GM18870 (cell line): ENCODE results near the gene PPFIBP2.

Source experiments
- ATAC-seq: cut with Tn5 transposase; IDR thresholded peaks from one replicate; pipeline ENCODE4 v1.9.1; 2021; ENCODE audit warnings: moderate library complexity; ENCODE audit not compliant: unreplicated experiment

PPFIBP2 gene

GRCh38 chr11:7621090-7621489 is 107.3 kb downstream of the PPFIBP2 start:
- no peak for ATAC-seq

- no peak for ATAC-seq
Observed at GRCh38 chr11:7621554-7621953, 107.8 kb downstream of the PPFIBP2 start.

- ATAC-seq: no peak
Observed at GRCh38 chr11:7622721-7623120, 108.9 kb downstream of the PPFIBP2 start.

DNA sequence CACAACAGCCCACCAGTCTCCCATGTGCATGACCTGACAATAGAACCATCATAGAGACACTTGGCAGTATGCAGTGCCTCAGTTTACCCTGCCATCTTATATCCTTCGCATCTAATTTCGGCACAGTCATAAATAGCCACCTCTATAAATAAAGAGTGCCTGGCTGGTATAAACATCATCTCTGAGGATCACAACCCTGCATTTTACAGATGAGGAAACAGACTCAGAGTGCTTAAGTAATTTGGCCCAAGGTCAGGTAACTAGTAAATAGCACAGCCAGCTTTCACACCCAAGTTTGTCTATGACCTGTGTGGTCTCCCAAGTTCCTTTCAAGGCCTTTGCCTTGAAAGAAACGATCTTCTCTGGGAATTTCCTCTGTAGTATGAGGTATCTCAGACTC is 114.9 kb downstream of the PPFIBP2 start:
- no peak for ATAC-seq

DNA sequence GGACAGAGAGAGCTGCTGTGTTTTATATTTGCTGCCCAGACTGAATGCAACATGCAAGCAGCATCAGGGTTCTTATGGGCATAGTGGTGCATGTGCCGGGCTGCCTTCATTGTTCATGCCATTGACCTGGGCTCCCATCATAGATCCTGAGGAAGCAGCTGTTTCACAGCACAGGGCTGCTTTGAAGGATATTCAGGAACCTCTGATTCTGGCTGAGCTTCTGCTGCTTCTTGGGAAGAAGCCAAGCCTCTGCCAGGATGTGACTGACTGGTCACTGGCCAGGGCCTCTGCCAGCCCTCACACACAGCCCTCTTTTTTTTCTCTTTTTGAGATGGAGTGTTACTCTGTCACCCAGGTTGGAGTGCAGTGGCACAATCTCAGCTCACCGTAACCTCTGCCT is 116.2 kb downstream of the PPFIBP2 start:
- no peak for ATAC-seq

DNA sequence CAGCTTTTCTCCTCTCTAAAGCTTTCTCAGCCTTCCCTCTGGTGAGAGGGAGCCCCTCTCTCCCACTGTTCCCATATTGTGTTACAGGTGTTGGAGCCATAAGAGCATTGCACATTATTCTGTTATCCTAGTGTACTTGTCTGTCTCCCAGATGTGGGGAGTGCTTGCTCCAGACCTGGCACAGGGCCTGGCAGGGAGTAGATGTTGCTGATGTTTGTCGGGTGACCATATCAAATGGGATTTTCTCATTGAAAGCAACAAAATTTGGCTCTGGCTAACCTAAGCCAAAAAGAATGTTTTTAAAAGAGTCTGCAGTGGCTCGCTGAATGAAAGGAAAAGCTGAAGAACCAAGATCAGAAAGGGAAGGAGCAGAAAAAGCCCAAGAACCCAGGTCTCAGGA is 118.4 kb downstream of the PPFIBP2 start:
- ATAC-seq: no peak

DNA sequence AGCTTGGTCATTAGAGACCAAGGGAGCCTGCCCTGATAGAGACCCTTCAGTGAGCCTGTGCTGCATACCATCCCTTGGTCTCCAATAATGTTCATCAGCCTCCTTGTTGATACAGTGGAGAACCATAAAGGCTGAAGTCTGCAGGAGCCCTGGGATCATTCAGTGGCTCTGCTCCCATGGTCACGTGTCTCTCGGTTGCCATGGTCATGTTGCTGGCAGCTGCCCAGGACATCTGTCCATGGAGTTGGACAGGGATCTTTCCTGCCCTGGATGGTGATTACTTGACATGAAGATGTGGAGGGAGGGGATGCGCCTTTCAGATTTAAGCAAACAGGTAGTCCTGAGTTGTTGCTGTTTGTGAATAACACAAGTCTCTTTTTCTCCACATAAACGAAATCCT is 121.3 kb downstream of the PPFIBP2 start:
- ATAC-seq: no peak

- ATAC-seq: no peak
Observed at GRCh38 chr11:7635708-7636107, 121.9 kb downstream of the PPFIBP2 start.

GRCh38 chr11:7636350-7636749 is 122.6 kb downstream of the PPFIBP2 start:
- ATAC-seq: no peak

GRCh38 chr11:7637447-7638157 is 123.8 kb downstream of the PPFIBP2 start:
- ATAC-seq: no peak

- ATAC-seq: no peak
Observed at GRCh38 chr11:7638710-7639642, 125.2 kb downstream of the PPFIBP2 start.

- ATAC-seq: no peak
Observed at GRCh38 chr11:7639643-7640025, 125.8 kb downstream of the PPFIBP2 start.

GRCh38 chr11:7640816-7641215 is 127.0 kb downstream of the PPFIBP2 start:
- no peak for ATAC-seq

DNA sequence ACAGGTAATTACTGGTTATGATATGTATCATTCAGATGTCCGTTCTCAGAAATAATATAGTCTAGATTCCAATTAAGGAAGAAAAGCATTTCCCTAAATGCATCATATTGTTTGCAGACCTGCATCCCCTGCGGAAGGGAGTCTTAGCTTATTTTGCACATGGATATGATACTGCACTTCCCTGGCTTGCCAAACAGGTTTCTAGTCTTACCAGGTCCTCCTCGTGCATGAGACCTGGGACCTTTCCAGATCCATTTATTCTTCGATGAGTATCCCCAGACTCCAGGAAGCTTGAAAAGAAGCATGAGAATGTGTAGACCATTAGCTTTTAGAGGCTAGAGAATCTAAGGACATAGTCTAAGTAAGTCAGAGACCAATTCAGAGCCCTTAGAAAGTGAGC is 128.9 kb downstream of the PPFIBP2 start:
- ATAC-seq: no peak

DNA sequence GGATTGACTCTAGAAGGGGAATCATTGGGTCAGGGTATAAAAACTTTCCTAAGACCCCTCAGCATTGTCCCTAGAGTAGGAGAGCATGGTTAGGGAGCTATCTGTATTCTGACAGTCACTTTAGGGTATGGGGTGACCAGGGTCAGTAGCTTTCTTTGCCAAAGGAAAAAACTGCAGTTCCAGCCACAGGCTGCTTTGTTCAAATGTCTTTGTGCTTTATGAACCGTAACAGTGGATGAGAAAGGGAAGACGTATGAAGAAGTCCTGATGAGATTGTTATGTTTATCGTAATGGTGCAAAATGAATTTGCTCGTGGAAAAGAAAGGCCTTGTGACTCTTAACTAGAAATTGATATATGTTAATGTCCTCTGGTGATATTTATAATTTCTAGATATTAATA is 129.5 kb downstream of the PPFIBP2 start:
- no peak for ATAC-seq

GRCh38 chr11:7645206-7645605 is 131.4 kb downstream of the PPFIBP2 start:
- ATAC-seq: no peak

DNA sequence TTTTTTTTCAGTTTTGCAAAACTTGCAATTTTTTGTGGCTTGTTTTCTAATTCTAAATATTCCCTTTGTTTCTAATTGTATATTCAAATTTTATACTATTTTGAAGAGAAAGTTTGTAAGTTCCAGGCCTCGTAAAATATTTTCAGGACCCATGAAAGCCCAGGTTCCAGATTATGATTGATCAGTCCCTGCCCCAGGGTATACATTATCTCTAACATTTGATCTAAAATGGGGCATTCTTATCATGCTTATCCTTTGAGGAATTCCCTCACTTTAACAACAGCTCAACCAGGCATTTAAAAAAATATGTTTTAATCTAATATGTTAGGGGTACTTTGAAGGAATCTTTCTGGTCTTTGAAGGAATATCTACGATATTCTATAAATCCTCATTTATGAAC is 133.1 kb downstream of the PPFIBP2 start:
- no peak for ATAC-seq

GRCh38 chr11:7648264-7648663 is 134.5 kb downstream of the PPFIBP2 start:
- ATAC-seq: no peak

- no peak for ATAC-seq
Observed at GRCh38 chr11:7651140-7651551, 137.3 kb downstream of the PPFIBP2 start.

DNA sequence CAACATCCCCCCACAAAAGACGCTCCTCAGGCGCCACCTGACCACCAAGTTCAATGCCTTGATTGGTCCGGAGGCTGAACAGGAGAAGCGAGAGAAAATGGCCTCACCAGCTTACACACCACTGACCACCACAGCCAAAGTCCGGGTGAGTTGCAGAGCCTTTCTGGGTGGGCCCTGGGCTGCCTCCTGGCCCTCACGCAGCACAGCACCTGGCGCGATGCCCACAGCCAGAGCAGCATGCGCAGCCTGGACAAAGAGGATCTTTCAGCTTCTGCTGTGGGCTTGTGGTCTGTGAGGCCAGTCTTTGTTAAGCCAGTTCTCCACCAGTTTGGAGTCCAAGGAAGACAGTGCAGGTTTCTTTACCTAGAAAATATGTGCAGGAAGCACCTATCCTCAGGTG is 137.9 kb downstream of the PPFIBP2 start:
- no peak for ATAC-seq

- ATAC-seq: no peak
Observed at GRCh38 chr11:7654195-7654705, 140.5 kb downstream of the PPFIBP2 start.
